Transverse colon (tissue), 4 donors: ENCODE data around the gene JCAD.

ENCODE experiments used
- CTCF ChIP-seq, 5 experiments: fragments of 200-600 bp in 3 of 5; fragments of 450-650 bp in 2 of 5; sonication (generic) in 3 of 5; IDR thresholded peaks; 1 replicate in 2 of 5; 2 replicates in 3 of 5; pipeline ENCODE4 v1.5.1; 2016 to 2017; ENCODE audit warnings: antibody characterized with exemption in 5 of 5, inconsistent platforms in 3 of 5, mild to moderate bottlenecking in 2 of 5, moderate library complexity in 1 of 5
- EP300 ChIP-seq: sonication (generic); formaldehyde crosslinking; IDR thresholded peaks from one replicate; pipeline ENCODE4 v1.6.1; 2017; ENCODE audit warnings: antibody characterized with exemption, low read depth
- POLR2A ChIP-seq: fragments of 450-650 bp; IDR thresholded peaks from one replicate; pipeline ENCODE4 v1.6.1; 2016; ENCODE audit warnings: antibody characterized with exemption, mild to moderate bottlenecking, moderate library complexity
- POLR2AphosphoS5 ChIP-seq, 3 donors: sonication (generic); formaldehyde crosslinking; IDR thresholded peaks; one replicate each; pipeline ENCODE4 v1.6.1; 2016; ENCODE audit warnings: antibody characterized with exemption in 3 of 3

- TF ChIP-seq CTCF (IDR thresholded peaks at IDR 0.05) (no peak), EP300 (no peak), POLR2AphosphoS5 (IDR thresholded peaks at IDR 0.05) (no peak), POLR2A (no peak)
Measured at GRCh38 chr10:29981510-29981909, 77.9 kb downstream of the JCAD start.
